Right cardiac atrium (tissue), 5 donors: ENCODE measurements around the gene SYT9. TPM values are rescaled to one million over a fixed set of nuclear protein-coding genes. Genes with fewer than 3 reads are reported as not detected.
A peak's percentile ranks its signal among the peaks of the same experiment; 100 is the strongest.

Experiments used
- ATAC-seq, 2 donors: fragments of 200-7000 bp; cut with Tn5 transposase; one replicate each; pipeline versions ENCODE4 v1.8.0 to v1.9.1; 2020; ENCODE audit warnings: moderate library complexity in 2 of 2, mild to moderate bottlenecking in 1 of 2
- DNase-seq, 3 donors: peaks; one replicate each; pipeline ENCODE4 v3.0.0-alpha.2; 2020
- H3K27ac ChIP-seq: one replicate; pipeline ENCODE4 v1.5.1; 2013; ENCODE audit warnings: mild to moderate bottlenecking, low read length, control low read depth, moderate library complexity
- H3K27me3 ChIP-seq: one replicate; pipeline ENCODE4 v1.6.1; 2013; ENCODE audit not compliant: control insufficient read depth, insufficient read depth
- H3K4me1 ChIP-seq: one replicate; pipeline ENCODE4 v1.6.1; 2013; ENCODE audit warnings: low read length; ENCODE audit not compliant: control insufficient read depth, insufficient read depth
- H3K4me3 ChIP-seq: one replicate; pipeline ENCODE4 v1.5.1; 2013; ENCODE audit warnings: low read length, control low read depth
- H3K9me3 ChIP-seq: one replicate; pipeline ENCODE4 v1.6.1; 2013; ENCODE audit warnings: low read length; ENCODE audit not compliant: control insufficient read depth
- WGBS: extraction: QIAGEN DNeasy Blood & Tissue Kit; methylation state at CpG from one replicate; pipeline ENCODE4 v1.1.7; 2013; 5-methylcytosine and 5-hydroxymethylcytosine counted together
- intact Hi-C, 4 donors: fragments of 100-400 bp; cut with DNase I; formaldehyde crosslinking; loops; one replicate each; pipeline versions ENCODE4 v1.11.0 to v1.14.0; 2022 to 2023
- polyA plus RNA-seq: library from polyadenylated mRNA; stranded (reverse); fragments of 200-250 nt; gene quantifications from one replicate; pipeline ENCODE4 v1.2.3, GENCODE V29; 2013
- total RNA-seq, 4 donors: library from RNA; stranded (reverse); fragmentation: NEBNext Ultra II Directional; extraction: Animal tissue kit (Norgen Biotek cat#: 25700); gene quantifications; one replicate each; pipeline ENCODE4 v1.2.1, GENCODE V29; 2021
- donor health status: healthy with polysubstance abuse.
- donor health status: DM: no; HTN: yes; CAD: no.
- donor health status: DM: no; HTN: no; CAD: no.
- donor health status: DM: no; HTN: yes; CAD: no; lungs with severe emphysema.
- donor health status: DM: yes; HTN: yes; CAD: no.

Gene SYT9
- total and polyA plus RNA-seq, 5 donors = 0.06 to 0.11 (median 0.08) TPM; not detected in 1

DNA sequence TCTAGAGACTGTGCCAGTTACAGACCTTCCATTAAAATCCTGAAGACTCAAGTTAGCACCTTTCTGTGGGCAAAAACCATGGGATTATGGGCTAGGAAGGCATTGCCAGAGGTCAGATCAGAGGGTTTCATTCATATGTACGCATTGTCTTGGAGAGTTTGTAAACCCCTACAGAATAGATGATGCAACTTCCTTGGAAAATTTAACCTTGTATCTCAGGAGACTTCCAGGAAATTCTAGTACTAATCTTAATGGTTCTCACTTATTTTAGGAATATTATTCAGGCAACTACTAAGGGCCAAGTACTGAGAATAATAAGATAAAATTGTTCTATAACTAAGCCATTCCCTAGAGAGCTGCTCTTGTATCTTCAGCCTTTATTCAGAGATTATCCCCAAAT lies 240.5 kb downstream of the SYT9 start:
- Histone ChIP-seq H3K9me3 (no peaks in the 10 kb centered on the region), H3K4me1 (peaks cover 2% of the 10 kb centered on the region), H3K27me3 (no peaks in the 10 kb centered on the region), H3K27ac (no peak overlapping the region), H3K4me3 (no peak overlapping the region)
- intact Hi-C loops = no loop called here
- DNase-seq = no peak
- WGBS = 35% methylated on average over 1 of the region's 1 CpG
- ATAC-seq = peak; percentile 40 to 56

- 94% methylated on average over 2 of the region's 2 CpGs for WGBS
- intact Hi-C loops = no loop called here
- Histone ChIP-seq H3K27me3 (no peaks in the 10 kb centered on the region), H3K4me1 (peaks cover 2% of the 10 kb centered on the region), H3K27ac (no peak overlapping the region), H3K9me3 (no peaks in the 10 kb centered on the region), H3K4me3 (no peak overlapping the region)
- no peak for ATAC-seq
- no peak for DNase-seq
Measured at GRCh38 chr11:7493670-7494069, 242.0 kb downstream of the SYT9 start.

DNA sequence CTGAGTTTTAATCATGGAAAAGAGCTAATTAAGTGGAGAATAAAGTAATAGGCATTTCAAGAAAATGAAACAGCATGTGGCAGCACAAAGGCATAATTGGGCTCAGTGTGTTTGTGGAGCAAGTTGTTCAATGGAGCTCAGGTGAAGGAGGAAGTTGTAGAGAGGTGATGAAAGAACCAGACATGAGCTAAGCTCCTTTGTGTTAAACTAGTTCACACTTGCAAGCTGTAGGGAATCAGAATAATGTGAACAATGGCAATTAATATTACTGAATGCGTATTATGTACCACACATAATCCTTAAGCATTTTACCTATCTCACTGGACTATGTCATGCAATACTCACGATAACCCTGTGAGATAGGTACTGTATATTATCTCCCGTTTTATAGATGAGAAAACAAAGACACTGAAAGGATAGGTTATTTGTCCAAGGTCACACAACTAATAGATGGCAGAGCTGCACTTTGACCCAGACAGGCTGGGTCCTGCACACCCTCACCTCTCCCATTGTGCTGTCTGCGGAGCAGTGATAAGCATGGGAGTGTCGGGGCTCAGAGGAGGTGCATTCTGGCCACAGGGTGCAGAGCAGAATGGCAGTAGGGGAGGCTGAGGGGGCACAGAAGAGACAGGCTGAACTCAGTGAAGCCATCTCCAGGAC lies 242.5 kb downstream of the SYT9 start:
- intact Hi-C loops = no loop called here
- no peak for ATAC-seq
- H3K4me3 ChIP-seq = no peak overlapping the region
- no peak overlapping the region for H3K27ac ChIP-seq
- H3K4me1 ChIP-seq = peaks cover 2% of the 10 kb centered on the region
- no peaks in the 10 kb centered on the region for H3K9me3 ChIP-seq
- 88% methylated on average over 5 of the region's 5 CpGs for WGBS
- DNase-seq = no peak
- H3K27me3 ChIP-seq = no peaks in the 10 kb centered on the region

DNA sequence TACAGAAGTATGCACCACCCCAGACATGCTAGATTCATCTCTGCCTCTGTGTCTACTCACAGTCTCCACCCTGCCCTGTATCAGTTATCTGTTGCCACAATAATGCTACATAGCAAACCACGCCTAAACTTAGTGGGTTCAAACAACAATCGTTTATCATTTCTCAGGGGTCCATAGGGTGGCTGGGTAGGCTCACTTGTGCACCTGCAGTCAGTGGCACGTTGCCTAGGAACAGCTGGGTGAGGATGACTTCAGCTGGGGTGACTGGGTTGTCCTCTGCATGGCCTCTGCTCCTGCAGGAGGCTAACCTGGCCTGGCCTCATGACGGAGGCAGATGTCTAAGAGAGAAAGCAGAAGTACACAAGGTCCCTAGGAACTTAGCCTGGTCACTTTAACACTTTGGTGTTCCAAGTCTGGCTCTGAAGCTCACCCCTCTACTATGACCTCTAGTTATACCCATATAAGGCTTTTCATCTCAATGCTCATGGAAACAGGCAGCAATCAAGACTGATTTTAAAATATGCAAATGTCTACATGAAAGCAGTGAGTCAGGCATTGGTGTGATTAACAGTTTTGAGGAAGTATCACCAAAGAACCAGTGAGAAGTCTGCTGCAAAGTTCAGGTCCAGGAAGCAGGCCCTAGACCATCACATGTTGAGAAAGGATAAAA lies 244.3 kb downstream of the SYT9 start:
- peak in 1 of 3 donors; percentile 47 for DNase-seq
- intact Hi-C loops = no loop called here
- peaks cover 2% of the 10 kb centered on the region for H3K4me1 ChIP-seq
- no peaks in the 10 kb centered on the region for H3K27me3 ChIP-seq
- ATAC-seq = peak; percentile 29 to 35
- no peak overlapping the region for H3K27ac ChIP-seq
- WGBS = 75% methylated on average over 4 of the region's 4 CpGs
- H3K4me3 ChIP-seq = no peak overlapping the region
- no peaks in the 10 kb centered on the region for H3K9me3 ChIP-seq

DNA sequence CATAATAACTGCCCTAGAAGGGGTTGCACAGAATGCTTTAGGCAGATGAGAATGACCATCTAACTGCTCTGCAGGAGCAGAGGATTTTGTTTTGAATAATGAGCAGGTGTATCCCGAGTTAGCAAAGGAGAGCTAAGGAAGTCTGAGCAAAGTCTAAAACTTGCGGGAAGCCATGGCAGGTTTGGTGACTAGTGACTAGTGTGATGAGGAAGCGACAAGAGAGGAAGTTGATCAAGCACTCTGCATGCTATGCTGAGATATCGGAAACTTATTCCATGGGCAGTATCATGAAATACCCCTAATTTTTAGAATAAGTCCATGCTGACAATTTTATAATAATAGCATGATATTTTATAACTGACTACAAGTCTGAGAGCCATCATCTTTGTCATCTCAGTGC lies 246.5 kb downstream of the SYT9 start:
- WGBS = 79% methylated on average over 4 of the region's 4 CpGs
- Histone ChIP-seq H3K4me1 (no peaks in the 10 kb centered on the region), H3K27me3 (no peaks in the 10 kb centered on the region), H3K4me3 (no peak overlapping the region), H3K9me3 (no peaks in the 10 kb centered on the region), H3K27ac (no peak overlapping the region)
- ATAC-seq (no peak), DNase-seq (no peak)
- intact Hi-C loops = no loop called here

DNA sequence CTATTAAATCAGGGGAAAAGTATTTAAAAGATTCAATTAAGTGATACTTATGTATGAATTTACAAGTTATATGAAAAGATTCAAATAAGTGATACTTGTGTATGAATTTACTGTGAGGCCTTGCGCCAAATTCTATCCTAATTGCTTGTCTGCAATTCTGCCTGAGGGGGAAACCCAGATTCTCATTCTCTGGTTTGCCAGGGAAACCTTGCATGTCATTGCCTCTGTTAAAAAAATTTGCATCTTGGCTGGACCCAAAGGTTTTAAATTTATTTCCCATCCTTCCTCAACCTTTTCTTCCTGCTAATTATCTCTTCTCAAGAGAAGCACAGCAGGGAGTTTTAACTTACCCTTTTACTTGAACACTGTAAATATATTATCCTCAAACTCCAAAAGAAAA lies 247.4 kb downstream of the SYT9 start:
- WGBS = 98% methylated on average over 1 of the region's 1 CpG
- Histone ChIP-seq H3K27me3 (no peaks in the 10 kb centered on the region), H3K9me3 (no peaks in the 10 kb centered on the region), H3K4me3 (no peak overlapping the region), H3K27ac (no peak overlapping the region), H3K4me1 (no peaks in the 10 kb centered on the region)
- DNase-seq = no peak
- intact Hi-C loops = no loop called here
- no peak for ATAC-seq

DNA sequence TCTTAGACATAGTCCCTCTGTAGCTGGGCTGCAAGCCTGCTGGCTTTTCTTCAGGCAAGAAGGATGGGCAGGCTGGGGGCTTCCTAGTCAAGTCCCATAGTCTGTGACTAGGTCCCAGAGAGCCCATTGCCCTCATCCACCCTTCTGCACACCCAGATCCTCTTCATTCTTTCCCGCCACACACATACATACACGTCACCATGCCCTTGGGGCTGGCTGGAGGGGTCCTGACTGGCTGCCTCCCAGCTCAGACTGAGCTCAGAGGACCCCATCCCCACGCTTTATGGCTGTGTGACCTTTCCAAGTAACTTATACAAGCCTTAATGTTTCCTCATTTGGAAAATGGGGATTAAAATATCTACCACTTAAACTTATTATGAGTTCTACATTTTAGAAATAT lies 248.5 kb downstream of the SYT9 start:
- no peaks in the 10 kb centered on the region for H3K9me3 ChIP-seq
- no peak overlapping the region for H3K27ac ChIP-seq
- DNase-seq (no peak), ATAC-seq (no peak)
- no peak overlapping the region for H3K4me3 ChIP-seq
- no peaks in the 10 kb centered on the region for H3K27me3 ChIP-seq
- no peaks in the 10 kb centered on the region for H3K4me1 ChIP-seq
- 93% methylated on average over 3 of the region's 3 CpGs for WGBS
- intact Hi-C loops = no loop called here

- no peak for ATAC-seq
- intact Hi-C loops = no loop called here
- 75% methylated on average over 3 of the region's 3 CpGs for WGBS
Measured at GRCh38 chr11:7501251-7501650, 249.5 kb downstream of the SYT9 start.

GRCh38 chr11:7501894-7502293 lies 250.2 kb downstream of the SYT9 start:
- Histone ChIP-seq H3K27ac (no peak overlapping the region), H3K4me3 (no peak overlapping the region), H3K9me3 (no peaks in the 10 kb centered on the region), H3K4me1 (no peaks in the 10 kb centered on the region), H3K27me3 (no peaks in the 10 kb centered on the region)
- DNase-seq (no peak), ATAC-seq (no peak)
- intact Hi-C loops = no loop called here
- WGBS = 81% methylated on average over 4 of the region's 4 CpGs

More at GRCh38 chr11:7501251-7501650, 249.5 kb downstream of the SYT9 start:
- Histone ChIP-seq H3K9me3 (no peaks in the 10 kb centered on the region), H3K4me3 (no peak overlapping the region), H3K27ac (no peak overlapping the region), H3K27me3 (no peaks in the 10 kb centered on the region), H3K4me1 (no peaks in the 10 kb centered on the region)
- DNase-seq = no peak

DNA sequence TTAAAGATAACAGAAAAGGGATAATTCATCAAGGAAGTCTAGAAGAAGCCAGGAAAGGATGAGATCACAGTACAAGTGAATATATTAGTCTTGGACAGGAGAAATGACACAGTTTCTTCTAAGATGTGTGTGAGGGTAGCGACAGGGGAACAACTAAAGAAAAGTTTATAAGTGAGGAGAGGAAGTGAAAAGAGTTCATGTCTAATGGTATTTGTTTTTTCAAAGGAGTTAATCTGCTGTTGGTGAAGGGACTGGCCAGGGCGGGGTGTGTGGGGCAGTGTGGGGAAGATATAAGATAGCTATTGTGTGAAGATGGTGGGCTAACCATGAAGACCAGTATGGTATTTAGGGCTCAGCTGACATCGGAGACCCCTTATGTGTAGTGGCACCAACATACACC lies 254.5 kb downstream of the SYT9 start:
- Histone ChIP-seq H3K27me3 (no peaks in the 10 kb centered on the region), H3K27ac (no peak overlapping the region), H3K4me3 (no peak overlapping the region), H3K4me1 (no peaks in the 10 kb centered on the region), H3K9me3 (no peaks in the 10 kb centered on the region)
- ATAC-seq (no peak), DNase-seq (no peak)
- 93% methylated on average over 3 of the region's 3 CpGs for WGBS
- intact Hi-C loops = no loop called here

DNA sequence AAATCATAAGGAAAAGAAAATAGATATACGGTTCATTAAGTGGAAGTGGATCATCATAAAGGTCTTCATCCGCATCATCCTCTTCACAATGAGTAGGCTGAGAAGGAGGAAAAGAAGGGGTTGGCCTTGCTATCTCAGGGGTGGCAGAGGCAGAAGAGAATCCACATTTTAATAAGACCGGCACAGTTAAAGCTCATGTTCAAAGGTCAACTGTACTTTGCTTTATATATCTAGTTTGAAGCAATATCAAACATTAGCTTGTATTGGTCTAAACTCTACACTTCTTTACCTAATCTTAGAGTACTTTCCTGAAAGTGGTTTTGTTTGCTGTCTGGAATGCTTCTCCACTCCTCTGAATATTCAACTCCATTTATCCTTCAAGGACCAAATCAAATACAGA lies 256.4 kb downstream of the SYT9 start:
- ATAC-seq (no peak), DNase-seq (no peak)
- Histone ChIP-seq H3K4me3 (no peak overlapping the region), H3K27ac (no peak overlapping the region), H3K9me3 (no peaks in the 10 kb centered on the region), H3K4me1 (peaks cover 4% of the 10 kb centered on the region), H3K27me3 (no peaks in the 10 kb centered on the region)
- intact Hi-C loops = no loop called here
- WGBS = 94% methylated on average over 3 of the region's 3 CpGs
